GM19193 (cell line): Measurements from ENCODE around the gene XPNPEP1.

ENCODE experiments used
- POLR2A ChIP-seq: IDR thresholded peaks from 4 replicates; pipeline ENCODE4 v1.6.1; 2011; ENCODE audit not compliant: insufficient read depth, insufficient read length; ENCODE audit errors: extremely low read depth

XPNPEP1 gene

DNA sequence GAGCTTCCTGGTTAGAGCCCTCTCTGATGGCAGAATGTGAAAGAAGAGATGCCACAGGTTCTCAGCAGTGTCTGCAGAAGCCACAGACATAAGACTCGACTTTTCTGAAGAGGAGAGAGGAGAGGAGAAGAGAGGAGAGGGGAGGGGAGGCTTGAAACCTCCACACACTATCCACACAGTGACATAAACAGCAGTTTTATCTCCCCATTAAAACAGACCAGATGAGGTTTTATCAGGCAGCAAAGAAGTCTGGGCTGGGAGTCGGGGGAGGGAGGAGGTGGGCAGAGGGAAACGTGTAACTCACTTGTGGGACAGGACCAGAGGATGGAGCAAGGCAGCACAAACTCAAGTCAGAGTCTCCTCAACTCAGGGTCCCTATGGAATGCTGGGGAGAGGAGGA, 76.5 kb downstream of the XPNPEP1 start:
- TF ChIP-seq POLR2A: no peak

DNA sequence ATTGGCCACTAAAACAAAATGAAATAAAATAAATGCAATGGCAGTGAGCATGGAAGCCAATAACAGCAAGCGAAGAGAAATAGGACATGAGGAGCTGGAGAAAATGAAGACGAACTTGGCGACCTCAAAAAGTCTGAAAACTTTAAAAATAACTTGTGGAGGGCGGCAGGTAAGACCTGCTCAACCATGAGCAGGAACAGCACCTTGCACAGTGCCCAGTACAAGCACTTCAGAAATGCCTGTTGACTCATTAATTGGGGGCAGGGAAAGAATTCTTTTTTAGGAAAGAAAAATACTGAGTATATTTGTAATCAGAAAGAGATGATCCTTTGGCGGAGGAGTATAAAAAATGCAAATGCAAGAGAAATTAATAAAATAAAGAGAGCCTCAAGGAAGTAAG, 78.0 kb downstream of the XPNPEP1 start:
- no peak for TF ChIP-seq POLR2A

DNA sequence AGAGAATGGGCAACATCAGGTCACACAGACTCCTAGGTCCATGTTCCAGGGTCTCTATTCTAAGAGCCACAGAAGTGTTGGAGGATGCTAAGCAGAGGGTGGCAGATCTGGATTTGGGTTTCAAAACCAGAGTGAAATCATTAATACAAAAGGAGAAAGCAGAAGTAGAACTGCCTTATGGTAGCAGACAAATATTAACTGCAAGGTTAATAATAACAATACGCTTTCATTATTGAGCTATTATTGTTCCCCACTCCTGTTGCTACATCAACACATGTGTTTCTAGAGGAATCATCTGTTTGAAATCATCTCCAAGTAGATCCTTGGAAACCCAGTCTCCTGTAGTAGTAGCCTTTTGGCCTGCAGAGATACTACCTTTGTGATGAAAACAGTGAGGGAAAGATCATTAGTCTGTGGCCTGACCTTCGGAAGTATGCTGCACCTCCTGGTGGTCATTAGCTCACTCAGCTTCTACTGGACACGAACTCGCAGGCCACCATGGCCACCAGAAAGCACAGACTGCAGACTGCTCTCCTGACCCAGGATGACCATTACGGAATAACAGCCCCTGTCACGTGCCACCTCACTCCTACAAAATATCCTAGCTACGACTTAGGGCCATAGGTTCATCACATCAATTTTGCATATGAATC, 84.6 kb downstream of the XPNPEP1 start:
- no peak for TF ChIP-seq POLR2A

DNA sequence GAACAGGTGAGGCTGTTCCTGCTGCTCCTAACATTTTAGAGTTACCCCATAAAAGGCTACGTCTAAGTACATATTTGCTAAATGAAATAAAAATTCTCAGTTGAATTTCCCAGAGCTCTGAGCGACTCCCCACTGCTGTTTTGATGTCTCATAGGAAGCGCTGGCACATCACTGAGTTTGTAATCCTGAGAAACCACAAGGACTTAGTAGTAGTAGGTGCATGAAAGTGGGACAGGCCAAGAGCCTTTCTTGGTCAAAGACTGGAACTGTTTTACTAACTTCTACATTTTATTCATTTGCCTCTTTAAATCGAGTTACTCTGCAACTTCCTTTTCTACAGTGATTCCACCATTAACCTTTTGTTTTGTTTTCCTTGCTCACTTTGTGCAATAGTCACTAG, 85.9 kb downstream of the XPNPEP1 start:
- TF ChIP-seq POLR2A: no peak

DNA sequence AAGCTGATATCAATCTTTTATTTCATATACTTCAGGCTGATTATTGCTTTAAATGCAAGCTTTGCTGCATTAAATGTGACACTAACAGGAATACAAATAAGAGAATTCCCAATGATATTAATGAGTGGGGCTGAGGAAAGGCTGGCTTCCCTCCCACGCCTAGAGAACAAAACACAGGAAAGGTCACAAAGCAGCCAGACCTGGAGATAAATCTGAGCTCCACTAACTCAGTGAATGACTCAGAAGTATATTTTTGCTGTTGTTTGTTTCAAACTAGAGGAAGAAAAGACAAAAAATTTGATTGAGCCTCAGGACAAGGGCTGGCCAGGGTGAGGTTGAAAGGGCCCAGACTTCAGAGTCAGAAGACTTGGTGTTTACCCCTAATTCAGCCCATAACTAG, 88.1 kb downstream of the XPNPEP1 start:
- TF ChIP-seq POLR2A: no peak

DNA sequence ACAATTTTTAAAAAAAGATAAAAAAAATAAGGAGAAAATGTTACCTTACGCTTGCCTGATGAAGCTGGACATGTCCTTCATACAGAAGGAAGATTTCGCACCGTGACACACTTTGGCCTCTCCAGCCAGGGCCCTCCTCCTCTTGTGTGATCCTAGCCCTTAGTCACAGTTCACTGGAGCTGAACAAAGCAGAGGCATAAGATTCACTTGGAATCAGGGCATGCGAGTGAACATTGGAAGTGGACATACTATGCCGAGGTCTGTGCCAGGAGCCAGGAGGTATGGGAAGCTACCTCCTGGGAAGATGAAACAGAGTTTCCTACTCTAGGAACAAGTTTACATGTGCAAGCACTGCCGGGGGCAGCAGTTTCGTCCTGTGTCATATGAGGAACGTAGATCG, 91.5 kb downstream of the XPNPEP1 start:
- TF ChIP-seq POLR2A: no peak

DNA sequence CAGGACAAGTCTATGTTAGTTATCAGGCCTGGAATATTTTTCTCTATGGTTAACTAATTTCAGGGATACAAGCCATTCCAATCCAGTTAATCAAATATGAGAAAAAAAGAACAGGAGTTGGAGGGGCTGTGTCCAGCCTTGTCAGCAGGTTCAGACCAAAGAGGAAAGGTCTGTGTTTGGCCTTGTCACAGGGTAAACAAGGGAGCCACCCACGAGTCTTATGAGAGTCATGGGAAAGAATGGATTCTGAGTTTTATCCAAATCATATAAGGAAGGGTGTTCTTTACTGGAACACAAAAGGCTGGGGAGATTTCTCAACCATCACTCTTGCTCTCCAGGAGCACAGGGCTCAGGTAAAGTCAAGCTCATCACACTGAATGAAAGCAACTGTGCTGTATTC, 99.1 kb downstream of the XPNPEP1 start:
- TF ChIP-seq POLR2A: no peak

DNA sequence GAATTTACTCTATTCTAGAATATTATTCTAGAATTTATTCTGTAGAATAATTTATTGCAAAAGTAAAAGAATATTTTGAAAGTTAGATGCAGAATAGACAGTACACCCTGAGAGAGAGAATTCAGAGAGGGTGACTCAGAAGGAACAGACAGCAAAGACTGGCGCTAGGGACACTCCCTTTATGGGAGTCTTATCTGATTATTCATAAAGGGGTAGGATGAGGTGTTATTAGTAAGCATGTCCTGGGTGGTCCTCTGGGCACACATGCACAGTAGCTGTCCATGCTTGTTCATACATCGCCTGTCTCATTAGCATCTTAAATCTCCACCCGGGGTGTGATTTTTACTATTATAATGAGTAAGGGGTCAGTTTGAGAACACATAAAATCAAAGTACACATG, 100.1 kb downstream of the XPNPEP1 start:
- TF ChIP-seq POLR2A: no peak

DNA sequence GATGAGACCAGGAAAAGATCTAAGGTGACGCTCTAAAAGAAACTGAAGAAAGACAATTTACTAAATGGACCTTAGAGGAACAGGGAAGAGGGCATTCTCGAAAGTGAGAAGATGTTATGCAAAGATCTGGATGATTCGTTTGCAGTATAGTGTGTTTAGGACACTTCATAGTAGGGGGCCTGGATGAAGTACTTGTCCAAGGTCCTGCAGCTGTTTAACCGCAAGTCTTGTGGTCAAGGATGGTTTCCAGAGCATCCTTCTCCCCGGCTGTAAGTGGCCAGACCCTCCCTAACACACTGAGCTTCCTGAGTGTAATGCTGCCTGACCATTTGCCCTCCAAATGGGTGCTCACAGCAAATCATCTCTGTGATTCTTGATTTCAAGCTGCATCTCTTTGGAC, 101.6 kb downstream of the XPNPEP1 start:
- TF ChIP-seq POLR2A: no peak

DNA sequence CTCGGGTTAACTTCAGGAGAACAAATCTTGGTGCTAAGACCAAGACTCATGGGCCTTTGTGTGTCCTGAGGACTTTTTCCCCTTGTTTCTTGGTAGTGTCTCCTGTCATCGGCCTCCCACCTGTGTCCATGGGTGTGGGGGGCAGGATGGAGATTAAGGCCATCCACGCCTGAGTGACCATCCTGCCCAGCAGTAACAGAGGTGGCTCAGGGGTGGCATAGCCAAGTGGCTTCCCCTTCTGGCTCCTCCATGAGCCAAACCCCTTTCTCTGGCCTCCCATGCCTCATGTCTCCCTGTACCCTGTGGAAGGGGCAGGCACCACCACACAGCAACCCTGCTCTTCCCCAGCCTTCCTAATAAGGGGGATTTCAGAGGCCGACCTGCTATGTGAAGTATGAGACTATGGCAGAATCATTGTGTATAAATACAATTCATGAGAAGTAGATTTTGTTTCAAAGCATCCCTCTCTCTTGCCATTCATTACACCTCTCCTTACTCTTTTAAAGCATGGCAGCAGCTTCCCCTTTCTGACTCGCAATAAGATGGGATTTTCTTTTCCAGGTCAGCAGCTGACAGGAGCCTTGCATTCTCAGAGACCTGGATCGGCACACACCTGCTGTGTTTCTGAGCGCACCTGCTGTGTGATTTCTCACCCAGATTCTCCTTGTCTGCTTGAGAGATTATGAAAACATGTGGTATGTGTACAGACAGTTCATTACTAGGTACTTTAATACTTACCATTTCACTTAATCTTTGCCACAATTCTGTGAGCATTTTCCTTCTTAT, 102.5 kb downstream of the XPNPEP1 start:
- no peak for TF ChIP-seq POLR2A

DNA sequence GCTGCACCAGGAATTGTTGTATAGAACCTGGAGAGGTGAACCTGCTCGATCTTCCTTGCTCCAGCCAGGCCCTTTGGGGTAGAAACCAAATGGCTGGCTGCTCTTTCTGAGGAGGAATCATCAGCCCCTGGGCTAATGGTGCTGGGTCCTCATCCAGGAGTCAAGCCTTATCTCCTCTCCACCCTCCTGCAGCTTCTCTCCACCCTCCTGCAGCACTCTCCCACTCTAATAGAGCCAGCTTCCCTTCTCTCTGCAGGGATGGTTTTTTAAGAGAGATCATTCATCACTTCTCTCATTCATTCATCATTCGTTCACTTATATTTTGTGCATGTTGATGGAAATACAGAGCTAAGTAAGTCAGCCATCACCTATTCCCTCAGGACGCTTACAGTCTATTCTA, 103.5 kb downstream of the XPNPEP1 start:
- no peak for TF ChIP-seq POLR2A
